ENCODE measurements around the gene SLC6A13. TPM values are rescaled to one million over a fixed set of nuclear protein-coding genes. Genes with fewer than 3 reads are reported as not detected.
"Not testable (repeated sequence)": the region's sequence is repeated elsewhere in the genome, so short reads cannot be mapped to it uniquely, and the experiment has no call there.

Gene SLC6A13
- total RNA-seq, 6 experiments from 2014 or later, result 2.0 to 70.6 (median 14.4) TPM

DNA sequence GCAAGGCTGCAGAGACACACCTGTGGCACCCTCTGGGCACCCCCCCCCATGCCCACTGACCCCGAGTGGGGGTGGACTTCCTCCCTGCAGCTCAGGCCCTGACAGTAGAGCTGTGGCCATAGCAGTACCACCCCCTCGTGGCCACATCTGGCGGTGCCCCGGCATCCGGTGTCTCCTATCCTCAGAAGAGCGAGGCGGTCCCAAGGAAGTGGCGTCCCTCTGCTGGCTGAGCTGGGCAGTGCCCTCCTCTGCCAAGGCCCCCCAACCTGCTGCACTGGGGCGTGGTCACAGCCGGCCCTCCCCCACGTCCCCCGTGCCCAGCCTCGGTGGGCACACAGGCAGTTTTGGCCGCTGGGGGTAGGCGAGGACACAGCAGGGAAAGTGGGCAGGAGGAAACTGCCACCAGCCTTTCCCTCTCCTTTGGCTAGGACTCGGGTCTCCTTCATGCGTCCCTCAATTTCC lies 42.7 kb downstream of the SLC6A13 start:
- intact Hi-C loops (cut with DNase I), result no loop called here
- 51% methylated on average over 5 of the region's 17 CpGs for WGBS (ENCODE audit: insufficient coverage, low coverage, low lambda C conversion rate, missing lambda C conversion rate)
- H3K4me3 ChIP-seq, result no peak overlapping the region
- no peak overlapping the region for H3K27ac ChIP-seq
- no peaks in the 10 kb centered on the region for H3K27me3 ChIP-seq
- peak; percentile 68 to 83 (median 72) for DNase-seq
- peak; percentile 80 to 92 (median 88) for ATAC-seq
- TF ChIP-seq, protein P1, sequence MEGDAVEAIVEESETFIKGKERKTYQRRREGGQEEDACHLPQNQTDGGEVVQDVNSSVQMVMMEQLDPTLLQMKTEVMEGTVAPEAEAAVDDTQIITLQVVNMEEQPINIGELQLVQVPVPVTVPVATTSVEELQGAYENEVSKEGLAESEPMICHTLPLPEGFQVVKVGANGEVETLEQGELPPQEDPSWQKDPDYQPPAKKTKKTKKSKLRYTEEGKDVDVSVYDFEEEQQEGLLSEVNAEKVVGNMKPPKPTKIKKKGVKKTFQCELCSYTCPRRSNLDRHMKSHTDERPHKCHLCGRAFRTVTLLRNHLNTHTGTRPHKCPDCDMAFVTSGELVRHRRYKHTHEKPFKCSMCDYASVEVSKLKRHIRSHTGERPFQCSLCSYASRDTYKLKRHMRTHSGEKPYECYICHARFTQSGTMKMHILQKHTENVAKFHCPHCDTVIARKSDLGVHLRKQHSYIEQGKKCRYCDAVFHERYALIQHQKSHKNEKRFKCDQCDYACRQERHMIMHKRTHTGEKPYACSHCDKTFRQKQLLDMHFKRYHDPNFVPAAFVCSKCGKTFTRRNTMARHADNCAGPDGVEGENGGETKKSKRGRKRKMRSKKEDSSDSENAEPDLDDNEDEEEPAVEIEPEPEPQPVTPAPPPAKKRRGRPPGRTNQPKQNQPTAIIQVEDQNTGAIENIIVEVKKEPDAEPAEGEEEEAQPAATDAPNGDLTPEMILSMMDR (IDR thresholded peaks at IDR 0.05), result peak; percentile 64 to 78 (median 70)
- no peak for TF ChIP-seq POLR2A (IDR thresholded peaks at IDR 0.05)
- no peaks in the 10 kb centered on the region for H3K4me1 ChIP-seq
- peaks cover 0 to 21% (median 9%) of the 10 kb centered on the region in 4 donors for H3K36me3 ChIP-seq
- no peaks in the 10 kb centered on the region for H3K9me3 ChIP-seq

DNA sequence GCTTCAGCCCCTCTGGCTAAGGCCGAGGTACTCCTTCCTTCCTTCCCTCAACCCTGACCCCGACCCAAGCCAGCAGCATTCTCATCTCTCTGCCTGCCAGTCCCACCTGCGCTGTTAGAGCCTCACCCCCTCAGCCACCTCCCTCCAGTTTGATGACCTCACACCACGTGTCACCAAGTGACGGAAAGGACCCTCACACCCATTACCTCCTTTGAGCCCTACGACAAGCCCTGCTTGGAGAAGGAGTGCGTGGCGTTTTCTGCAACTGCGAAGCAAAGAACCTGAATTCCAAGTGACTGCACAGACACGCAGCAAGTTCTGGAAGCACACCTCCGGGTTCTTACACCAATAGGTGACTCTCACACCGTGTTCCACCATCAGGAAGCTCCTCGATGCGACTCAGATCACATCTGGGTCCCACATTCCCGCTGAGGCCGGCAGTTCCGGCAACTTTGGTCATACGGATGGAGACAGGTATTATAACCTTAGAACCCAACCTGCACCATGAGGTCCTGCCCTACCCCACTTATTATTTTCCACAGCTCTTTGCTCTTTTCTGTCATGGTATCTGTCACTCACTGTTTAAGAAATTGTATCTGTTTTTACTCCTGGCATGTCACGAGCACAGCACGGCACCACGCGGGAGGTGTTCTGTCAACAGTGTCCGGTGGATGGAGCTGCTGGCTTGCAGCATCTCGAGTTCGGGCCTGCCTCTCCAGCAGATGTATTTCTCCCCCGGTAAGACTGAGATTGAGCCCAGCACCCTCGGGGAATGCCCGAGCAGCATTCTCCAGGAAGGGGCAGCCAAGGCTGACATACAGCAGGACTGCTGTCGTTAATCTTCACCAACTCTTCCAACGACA lies 43.7 kb downstream of the SLC6A13 start:
- Histone ChIP-seq H3K27ac (no peak overlapping the region), H3K9me3 (no peaks in the 10 kb centered on the region), H3K4me3 (no peak overlapping the region), H3K4me1 (peaks cover 0 to 8% (median 3%) of the 10 kb centered on the region in 4 donors), H3K27me3 (no peaks in the 10 kb centered on the region), H3K36me3 (peaks cover 0 to 17% (median 8%) of the 10 kb centered on the region in 4 donors)
- TF ChIP-seq POLR2A (IDR thresholded peaks at IDR 0.05), result no peak
- TF ChIP-seq, protein P1 (IDR thresholded peaks at IDR 0.05), result no peak
- DNase-seq (peak in 1 of 3 donors; percentile 15), ATAC-seq (no peak)
- 74% methylated on average over 20 of the region's 30 CpGs for whole genome bisulfite sequencing (ENCODE audit: insufficient coverage, low coverage, low lambda C conversion rate, missing lambda C conversion rate)
- intact Hi-C loops (cut with DNase I), result no loop called here

DNA sequence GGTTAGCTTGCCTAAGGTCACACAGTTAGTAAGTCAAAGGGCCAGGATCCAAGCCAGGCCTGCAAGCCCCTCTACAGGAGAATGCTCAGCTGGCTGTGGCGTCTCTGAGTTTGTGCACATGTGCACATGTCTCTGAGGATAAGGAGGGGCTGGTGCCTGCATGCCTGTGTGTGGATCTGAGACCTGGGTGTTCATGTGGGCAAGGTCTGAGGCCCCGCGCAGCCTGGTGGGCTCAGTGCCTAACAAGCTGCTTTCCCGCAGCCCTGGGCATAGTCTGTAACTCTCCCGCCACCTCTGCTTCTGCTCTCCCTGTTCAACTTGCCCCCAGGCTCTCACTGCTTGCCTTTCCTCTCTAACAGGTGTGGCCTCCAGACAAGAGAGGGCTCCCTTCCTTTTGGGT lies 44.4 kb downstream of the SLC6A13 start:
- H3K36me3 ChIP-seq, result peaks cover 0 to 17% (median 4%) of the 10 kb centered on the region in 4 donors
- no peaks in the 10 kb centered on the region for H3K9me3 ChIP-seq
- H3K27me3 ChIP-seq, result no peaks in the 10 kb centered on the region
- H3K4me1 ChIP-seq, result peaks cover 0 to 8% (median 3%) of the 10 kb centered on the region in 4 donors
- no peak overlapping the region for H3K27ac ChIP-seq
- ATAC-seq, result no peak
- DNase-seq, result peak in 1 of 3 donors; percentile 23
- TF ChIP-seq, protein P1 (IDR thresholded peaks at IDR 0.05), result no peak
- no peak for TF ChIP-seq POLR2A (IDR thresholded peaks at IDR 0.05)
- no peak overlapping the region for H3K4me3 ChIP-seq
- WGBS (ENCODE audit: insufficient coverage, low coverage, low lambda C conversion rate, missing lambda C conversion rate), result 75% methylated on average over 2 of the region's 5 CpGs
- intact Hi-C loops (cut with DNase I), result no loop called here

DNA sequence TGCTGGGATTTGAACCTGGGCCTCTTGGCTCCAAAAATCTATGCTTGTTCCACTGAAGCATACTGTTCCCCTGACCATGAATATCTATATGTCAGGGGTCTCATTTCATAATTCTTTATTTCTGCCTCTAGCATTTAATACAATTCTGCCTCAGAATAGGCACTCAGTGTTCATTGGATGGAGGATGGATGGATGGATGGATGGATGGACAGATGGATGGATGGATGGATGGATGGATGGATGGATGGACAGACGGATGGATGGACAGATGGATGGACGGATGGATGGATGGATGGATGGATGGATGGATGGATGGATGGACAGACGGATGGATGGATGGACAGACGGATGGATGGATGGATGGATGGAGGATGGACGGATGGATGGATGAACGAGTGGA lies 45.6 kb downstream of the SLC6A13 start:
- H3K4me3 ChIP-seq; ATAC-seq; H3K27ac ChIP-seq; intact Hi-C loops (cut with DNase I); H3K9me3 ChIP-seq; H3K27me3 ChIP-seq; DNase-seq: not testable (repeated sequence)
- H3K36me3 ChIP-seq, result peaks cover 0 to 11% (median 4%) of the 10 kb centered on the region in 4 donors
- peaks cover 0 to 11% (median 5%) of the 10 kb centered on the region in 4 donors for H3K4me1 ChIP-seq
- 75% methylated on average over 6 of the region's 6 CpGs for WGBS (ENCODE audit: insufficient coverage, low coverage, low lambda C conversion rate, missing lambda C conversion rate)

DNA sequence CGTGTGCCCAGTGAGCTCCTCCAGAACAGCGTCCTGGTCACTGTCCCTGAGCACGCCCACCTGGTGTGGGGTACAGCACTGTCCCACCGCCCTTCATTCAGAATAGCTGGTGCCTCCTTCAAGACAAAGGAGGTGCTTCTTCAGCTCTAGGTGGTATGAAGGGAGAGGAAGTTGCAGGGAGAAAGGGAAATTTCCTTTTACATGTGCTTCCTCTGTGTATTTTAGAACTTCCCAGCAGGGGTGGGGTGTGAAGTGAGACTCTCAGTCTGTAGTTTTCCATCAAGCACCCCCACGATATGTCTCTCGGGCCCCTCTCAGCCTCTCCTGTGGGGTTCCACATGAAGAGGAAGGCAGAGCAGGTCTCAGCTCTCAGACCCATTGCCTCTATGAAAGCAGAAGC lies 47.5 kb downstream of the SLC6A13 start:
- intact Hi-C loops (cut with DNase I), result no loop called here
- ATAC-seq (no peak), DNase-seq (peak in 1 of 3 donors; percentile 15)
- no CpG with 5 or more reads among the region's 6 CpGs for WGBS (ENCODE audit: insufficient coverage, low coverage, low lambda C conversion rate, missing lambda C conversion rate)
- H3K4me3 ChIP-seq, result no peak overlapping the region
- H3K9me3 ChIP-seq, result no peaks in the 10 kb centered on the region
- H3K36me3 ChIP-seq, result peaks cover 0 to 7% (median 0%) of the 10 kb centered on the region in 4 donors
- H3K4me1 ChIP-seq, result peaks cover 0 to 28% (median 13%) of the 10 kb centered on the region in 4 donors
- H3K27ac ChIP-seq, result no peak overlapping the region
- no peak for TF ChIP-seq POLR2A (IDR thresholded peaks at IDR 0.05)
- TF ChIP-seq, protein P1 (IDR thresholded peaks at IDR 0.05), result no peak
- no peaks in the 10 kb centered on the region for H3K27me3 ChIP-seq

Data from right lobe of liver (tissue), 6 donors.